Activated naive CD4-positive, alpha-beta T cell treated with anti-CD3 and anti-CD28 coated beads, Interleukin-2, amount 10 ng/mL, durations not matched to agents 7 days and 5 days (primary cell): ENCODE data around the gene TLN1.

ENCODE experiments used
- CTCF ChIA-PET: fragments of 350-600 bp; sonication (Branson Sonifier 250); formaldehyde crosslinking; loops from one replicate; lab custom pipeline; 2021; ENCODE audit warnings: antibody characterized with exemption; lab: Charles Lee
- DNase-seq: peaks from one replicate; pipeline ENCODE4 v3.0.0-alpha.2; 2020
- H3K27ac Mint-ChIP-seq: one replicate; pipeline ENCODE4 v1.8.0; 2021; ENCODE audit warnings: mild to moderate bottlenecking, moderate library complexity, mixed read lengths
- H3K27me3 Mint-ChIP-seq: one replicate; pipeline ENCODE4 v1.8.0; 2021; ENCODE audit warnings: mild to moderate bottlenecking, mixed read lengths
- H3K36me3 Mint-ChIP-seq: one replicate; pipeline ENCODE4 v1.8.0; 2021; ENCODE audit warnings: mixed read lengths
- H3K4me1 Mint-ChIP-seq: one replicate; pipeline ENCODE4 v1.8.0; 2021; ENCODE audit warnings: mixed read lengths
- H3K4me3 Mint-ChIP-seq: one replicate; pipeline ENCODE4 v1.8.0; 2021; ENCODE audit warnings: mild to moderate bottlenecking, moderate library complexity, mixed read lengths
- H3K9me3 Mint-ChIP-seq: one replicate; pipeline ENCODE4 v1.8.0; 2021; ENCODE audit warnings: mixed read lengths

The TLN1 gene

GRCh38 chr9:35730486-35730854 is 1.5 kb downstream of the TLN1 start:
- Mint-ChIP-seq H3K27me3 (no peaks in the 10 kb centered on the region), H3K4me1 (peaks cover 24% of the 10 kb centered on the region), H3K4me3 (no peak overlapping the region), H3K9me3 (no peaks in the 10 kb centered on the region), H3K27ac (peak overlapping the region; percentile 13), H3K36me3 (peaks cover 23% of the 10 kb centered on the region)
- CTCF ChIA-PET, result interaction anchor here (0.8 to 5.0 kb wide), 17 partner anchors 14 to 616 kb away, joined by 3 to 25 read pairs (median 5); partner anchors contain the start of genes ARHGEF39, CCDC107, GBA2 and MSMP
- no peak for DNase-seq

- no peaks in the 10 kb centered on the region for H3K27me3 Mint-ChIP-seq
- peak; percentile 48 for DNase-seq
- peak overlapping the region; percentile 21 for H3K27ac Mint-ChIP-seq
- no peak overlapping the region for H3K4me3 Mint-ChIP-seq
- peaks cover 19% of the 10 kb centered on the region for H3K36me3 Mint-ChIP-seq
- CTCF ChIA-PET, result interaction anchor here (1.3 to 5.0 kb wide), 14 partner anchors 9 to 240 kb away, joined by 3 to 25 read pairs (median 8); partner anchors contain the start of genes CCDC107, CD72, GBA2 and MSMP
- no peaks in the 10 kb centered on the region for H3K9me3 Mint-ChIP-seq
- peaks cover 20% of the 10 kb centered on the region for H3K4me1 Mint-ChIP-seq
Observed at GRCh38 chr9:35729700-35730485, 2.1 kb downstream of the TLN1 start.

- DNase-seq, result no peak
- H3K27ac Mint-ChIP-seq, result no peak overlapping the region
- no peaks in the 10 kb centered on the region for H3K9me3 Mint-ChIP-seq
- H3K4me1 Mint-ChIP-seq, result peaks cover 17% of the 10 kb centered on the region
- peaks cover 24% of the 10 kb centered on the region for H3K36me3 Mint-ChIP-seq
- no peaks in the 10 kb centered on the region for H3K27me3 Mint-ChIP-seq
- no peak overlapping the region for H3K4me3 Mint-ChIP-seq
- CTCF ChIA-PET, result interaction anchor here (0.8 to 5.0 kb wide), 12 partner anchors 9 to 239 kb away, joined by 3 to 43 read pairs (median 6); partner anchors contain the start of genes CCDC107, CD72, GBA2 and MSMP
Observed at GRCh38 chr9:35729101-35729500, 2.9 kb downstream of the TLN1 start.

GRCh38 chr9:35728041-35728971 is 3.7 kb downstream of the TLN1 start:
- DNase-seq, result peak; percentile 56
- H3K36me3 Mint-ChIP-seq, result peaks cover 29% of the 10 kb centered on the region

GRCh38 chr9:35727676-35728040 is 4.3 kb downstream of the TLN1 start:
- H3K27ac Mint-ChIP-seq, result no peak overlapping the region
- H3K4me1 Mint-ChIP-seq, result peaks cover 7% of the 10 kb centered on the region
- no peaks in the 10 kb centered on the region for H3K9me3 Mint-ChIP-seq
- CTCF ChIA-PET, result interaction anchor here (1.2 to 3.8 kb wide), 15 partner anchors 8 to 111 kb away, joined by 3 to 43 read pairs (median 6); partner anchors contain the start of genes ARHGEF39, CCDC107, CD72 and GBA2
- no peaks in the 10 kb centered on the region for H3K27me3 Mint-ChIP-seq
- peaks cover 32% of the 10 kb centered on the region for H3K36me3 Mint-ChIP-seq
- no peak overlapping the region for H3K4me3 Mint-ChIP-seq
- no peak for DNase-seq

More at GRCh38 chr9:35728041-35728971, 3.7 kb downstream of the TLN1 start:
- no peaks in the 10 kb centered on the region for H3K27me3 Mint-ChIP-seq
- CTCF ChIA-PET, result interaction anchor here (0.8 to 5.0 kb wide), 16 partner anchors 8 to 112 kb away, joined by 3 to 43 read pairs (median 6); partner anchors contain the start of genes ARHGEF39, CCDC107, CD72 and GBA2
- H3K4me1 Mint-ChIP-seq, result peaks cover 12% of the 10 kb centered on the region
- no peaks in the 10 kb centered on the region for H3K9me3 Mint-ChIP-seq
- no peak overlapping the region for H3K27ac Mint-ChIP-seq
- no peak overlapping the region for H3K4me3 Mint-ChIP-seq

- H3K9me3 Mint-ChIP-seq, result no peaks in the 10 kb centered on the region
- peak overlapping the region; percentile 47 for H3K27ac Mint-ChIP-seq
- H3K4me1 Mint-ChIP-seq, result peaks cover 7% of the 10 kb centered on the region
- H3K4me3 Mint-ChIP-seq, result peak overlapping the region; percentile 44
- H3K36me3 Mint-ChIP-seq, result peaks cover 38% of the 10 kb centered on the region
- DNase-seq, result peak; percentile 65
- H3K27me3 Mint-ChIP-seq, result no peaks in the 10 kb centered on the region
- CTCF ChIA-PET, result interaction anchor here (0.8 to 3.8 kb wide), 14 partner anchors 9 to 155 kb away, joined by 3 to 43 read pairs (median 6); partner anchors contain the start of genes ARHGEF39, CCDC107, CD72 and GBA2
Observed at GRCh38 chr9:35726931-35727330, 5.1 kb downstream of the TLN1 start.

- no peak overlapping the region for H3K4me3 Mint-ChIP-seq
- no peak overlapping the region for H3K27ac Mint-ChIP-seq
- no peaks in the 10 kb centered on the region for H3K27me3 Mint-ChIP-seq
- no peaks in the 10 kb centered on the region for H3K4me1 Mint-ChIP-seq
- H3K9me3 Mint-ChIP-seq, result no peaks in the 10 kb centered on the region
- no peak for DNase-seq
- H3K36me3 Mint-ChIP-seq, result peaks cover 49% of the 10 kb centered on the region
- CTCF ChIA-PET, result interaction anchor here (3.8 kb wide), 1 partner anchor 29 kb away, joined by 43 read pairs; no protein-coding TSS in a partner anchor
Observed at GRCh38 chr9:35725362-35725761, 6.6 kb downstream of the TLN1 start.

GRCh38 chr9:35723908-35724307 is 8.1 kb downstream of the TLN1 start:
- Mint-ChIP-seq H3K9me3 (no peaks in the 10 kb centered on the region), H3K27ac (no peak overlapping the region), H3K27me3 (no peaks in the 10 kb centered on the region), H3K4me3 (no peak overlapping the region), H3K36me3 (peaks cover 62% of the 10 kb centered on the region), H3K4me1 (no peaks in the 10 kb centered on the region)
- CTCF ChIA-PET, result interaction anchor here (1.1 to 1.3 kb wide), 2 partner anchors 27 to 32 kb away, joined by 3 to 6 read pairs; no protein-coding TSS in a partner anchor
- no peak for DNase-seq

GRCh38 chr9:35723426-35723825 is 8.6 kb downstream of the TLN1 start:
- Mint-ChIP-seq H3K36me3 (peaks cover 65% of the 10 kb centered on the region), H3K4me3 (no peak overlapping the region), H3K4me1 (no peaks in the 10 kb centered on the region), H3K9me3 (no peaks in the 10 kb centered on the region), H3K27ac (no peak overlapping the region), H3K27me3 (no peaks in the 10 kb centered on the region)
- CTCF ChIA-PET, result interaction anchor here (1.3 kb wide), 1 partner anchor 27 kb away, joined by 6 read pairs; no protein-coding TSS in a partner anchor
- DNase-seq, result no peak

- CTCF ChIA-PET, result no interaction called here
- Mint-ChIP-seq H3K36me3 (peaks cover 83% of the 10 kb centered on the region), H3K9me3 (no peaks in the 10 kb centered on the region), H3K27ac (no peak overlapping the region), H3K27me3 (no peaks in the 10 kb centered on the region), H3K4me1 (no peaks in the 10 kb centered on the region), H3K4me3 (no peak overlapping the region)
- no peak for DNase-seq
Observed at GRCh38 chr9:35719546-35719945, 12.4 kb downstream of the TLN1 start.

- Mint-ChIP-seq H3K9me3 (no peaks in the 10 kb centered on the region), H3K27ac (peak overlapping the region; percentile 52), H3K27me3 (no peaks in the 10 kb centered on the region), H3K4me3 (no peak overlapping the region), H3K36me3 (peaks cover 84% of the 10 kb centered on the region), H3K4me1 (no peaks in the 10 kb centered on the region)
- DNase-seq, result no peak
- CTCF ChIA-PET, result no interaction called here
Observed at GRCh38 chr9:35718721-35719511, 13.1 kb downstream of the TLN1 start.

GRCh38 chr9:35717132-35717870 is 14.7 kb downstream of the TLN1 start:
- Mint-ChIP-seq H3K27ac (no peak overlapping the region), H3K4me3 (no peak overlapping the region), H3K27me3 (no peaks in the 10 kb centered on the region), H3K9me3 (no peaks in the 10 kb centered on the region), H3K36me3 (peaks cover 84% of the 10 kb centered on the region), H3K4me1 (no peaks in the 10 kb centered on the region)
- CTCF ChIA-PET, result interaction anchor here (1.1 to 6.7 kb wide), 4 partner anchors 10 to 59 kb away, joined by 3 to 31 read pairs (median 4); no protein-coding TSS in a partner anchor
- no peak for DNase-seq
